Activated naive CD4-positive, alpha-beta T cell treated with Interleukin-2 at 50 U/mL for 16 hours (primary cell): ENCODE results near the gene DNAH10.
"Not testable (repeated sequence)": the region's sequence is repeated elsewhere in the genome, so short reads cannot be mapped to it uniquely, and the experiment has no call there.

Experiments used
- DNase-seq: peaks from one replicate; pipeline ENCODE4 v3.0.0-alpha.2; 2020

The DNAH10 gene

DNA sequence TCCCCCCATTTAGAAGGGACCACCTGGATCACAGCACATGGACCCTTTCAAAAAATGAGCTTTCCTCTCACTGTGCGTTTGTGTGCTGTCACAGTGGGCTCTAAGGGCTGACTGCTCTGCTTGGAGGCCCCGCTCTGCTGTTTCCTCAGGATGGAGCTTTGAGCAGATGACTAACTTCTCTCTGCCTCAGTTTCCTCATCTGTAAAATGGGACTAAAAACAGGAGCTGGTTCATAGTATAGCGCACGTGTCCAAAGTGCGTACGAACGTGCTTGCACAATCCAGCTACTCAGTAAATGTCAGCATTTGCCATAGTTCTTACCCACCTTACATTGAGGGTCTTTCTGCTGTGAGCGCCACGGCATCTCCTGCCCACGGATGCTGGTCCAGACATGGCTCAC is 12.7 kb upstream of the DNAH10 start:
- DNase-seq = no peak

DNA sequence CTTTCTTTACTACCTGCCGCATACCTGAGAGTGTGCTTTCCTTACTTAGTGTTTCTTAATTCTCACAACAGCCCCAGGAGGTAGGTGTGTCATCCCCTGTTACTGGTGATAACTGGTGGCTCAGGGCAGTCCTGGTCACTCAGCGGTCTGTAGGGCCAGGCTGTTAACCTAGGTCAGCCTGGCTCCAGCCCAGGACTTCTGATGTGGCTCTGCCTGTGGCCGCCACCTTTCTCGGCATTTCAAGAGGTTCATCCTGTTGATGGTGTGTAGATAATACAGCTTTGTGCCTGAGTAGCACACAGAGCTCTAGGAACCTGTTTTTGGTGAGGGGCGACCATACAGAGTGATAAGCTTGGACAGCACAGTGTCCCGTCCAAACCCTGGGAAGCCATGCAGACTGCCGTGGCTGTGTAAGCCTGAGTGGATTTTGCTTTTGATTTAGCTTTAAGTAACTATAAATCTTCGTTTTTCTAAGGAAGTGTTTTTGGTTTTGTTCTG is 11.9 kb upstream of the DNAH10 start:
- DNase-seq = no peak

DNA sequence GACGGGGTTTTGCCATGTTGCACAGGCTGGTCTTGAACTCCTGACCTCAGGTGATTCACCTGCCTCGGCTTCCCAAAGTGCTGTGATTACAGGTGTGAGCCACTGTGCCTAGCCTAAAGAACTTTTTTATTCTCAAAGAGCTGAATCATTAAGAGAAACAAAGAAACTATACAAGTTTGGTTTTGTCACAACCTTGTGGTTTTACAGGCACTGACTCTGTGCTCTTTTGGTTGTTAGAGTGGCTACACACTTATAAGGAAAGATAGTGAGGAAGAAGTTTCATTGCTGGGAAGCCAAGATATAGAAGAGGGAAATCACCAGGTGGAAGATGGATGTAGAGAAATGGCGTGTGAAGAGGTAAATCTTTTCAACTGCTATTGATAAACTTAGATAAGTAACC is 10.1 kb upstream of the DNAH10 start:
- DNase-seq = no peak

DNA sequence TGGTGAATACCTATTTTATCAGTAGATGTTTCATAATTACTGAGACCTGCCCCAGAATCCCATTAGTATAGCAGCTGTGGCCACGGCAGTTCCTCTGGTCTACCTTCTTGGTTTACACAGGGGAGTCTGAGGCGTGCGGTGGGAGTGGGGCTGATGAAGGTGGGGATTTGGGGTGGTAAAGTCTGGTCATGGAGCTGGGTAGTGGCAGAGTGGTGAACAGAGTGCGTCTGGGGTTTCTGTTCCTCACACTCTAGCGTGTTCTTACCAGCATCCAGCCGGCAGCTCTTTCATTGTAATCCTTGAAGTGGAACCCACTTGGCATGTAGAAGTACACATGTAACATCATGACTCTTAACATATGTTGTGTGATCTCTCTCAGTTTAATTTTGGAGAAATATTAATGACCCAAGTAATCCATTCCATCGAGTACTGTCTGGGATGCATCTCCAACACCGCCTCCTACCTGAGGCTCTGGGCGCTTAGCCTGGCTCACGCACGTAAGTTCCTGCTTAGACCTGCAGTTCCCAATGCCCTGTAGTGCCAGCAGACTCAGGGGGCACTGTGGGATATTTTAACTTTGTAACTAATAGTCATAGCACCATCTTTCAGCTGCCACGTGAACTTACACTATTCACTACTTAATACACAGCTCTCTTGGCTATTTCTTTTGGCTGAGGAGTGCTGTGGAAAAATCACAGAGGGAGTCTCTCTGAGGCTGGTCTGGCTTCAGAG is 7.9 kb upstream of the DNAH10 start:
- no peak for DNase-seq

DNA sequence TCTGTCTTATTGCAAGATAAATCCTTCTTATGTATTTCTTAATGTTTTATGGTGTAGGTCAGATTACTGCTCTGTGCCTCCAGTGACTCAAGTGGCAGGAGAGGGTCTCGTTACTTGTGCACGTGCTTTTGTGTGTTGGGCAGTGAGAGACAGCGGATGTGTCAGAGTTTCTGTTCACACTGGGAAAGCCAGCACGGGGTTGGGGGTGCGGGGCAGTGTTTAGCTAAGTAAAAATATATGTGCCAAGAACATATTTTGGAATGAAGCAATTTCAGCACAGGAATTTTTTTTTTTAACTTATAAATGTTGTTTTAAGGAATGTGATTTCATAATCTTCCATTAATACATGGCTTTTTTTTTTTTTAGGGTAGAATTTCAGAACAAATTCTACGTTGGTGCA is 4.5 kb upstream of the DNAH10 start:
- DNase-seq = no peak

DNA sequence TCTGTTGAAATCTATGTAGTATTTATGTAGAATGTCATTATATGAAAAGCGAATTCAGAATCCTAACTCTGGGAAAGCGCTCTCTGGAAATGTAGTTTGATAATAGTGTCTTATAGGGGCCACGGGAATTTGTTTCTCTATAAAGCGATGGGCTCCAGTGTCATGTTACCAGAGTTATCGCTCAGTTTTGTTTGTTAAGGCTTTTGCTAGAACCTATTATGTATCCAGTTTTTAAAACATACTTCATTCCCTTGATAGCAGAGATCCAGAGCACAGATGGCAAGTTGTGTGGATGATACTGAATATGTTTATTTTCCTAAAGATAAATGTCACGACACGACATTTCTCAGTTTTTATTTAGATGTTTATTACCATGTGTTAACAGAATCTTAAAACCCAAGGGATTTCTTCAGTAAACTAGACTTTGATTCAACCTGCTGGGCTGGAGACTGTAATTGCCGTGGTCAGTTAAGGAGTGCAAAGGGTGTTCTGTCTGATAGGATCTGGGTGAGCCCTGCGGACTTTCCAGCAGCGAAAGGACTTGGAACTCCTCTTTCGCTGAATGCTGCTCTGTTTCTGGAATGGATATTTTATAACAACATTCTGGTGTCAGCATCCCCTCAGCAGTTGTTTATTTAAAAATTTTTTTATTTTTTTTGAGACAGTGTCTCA is 1.7 kb upstream of the DNAH10 start:
- DNase-seq = no peak

DNA sequence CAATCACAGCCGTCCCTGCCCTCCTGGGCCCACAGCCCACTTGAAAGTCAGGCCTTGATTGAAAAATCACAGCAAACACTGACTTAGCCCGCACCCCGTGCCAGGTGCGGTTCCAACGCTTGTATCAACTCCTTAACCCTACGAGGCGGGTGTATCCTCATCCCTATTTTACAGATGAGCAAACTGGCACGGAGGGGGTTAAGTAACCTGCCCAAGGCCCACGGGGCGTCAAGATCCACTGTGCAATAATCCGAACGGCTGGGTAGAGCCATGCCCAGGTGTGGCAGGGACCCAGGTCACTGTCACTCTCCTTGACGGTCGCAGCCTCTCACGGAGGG is 583 bp downstream of the DNAH10 start:
- no peak for DNase-seq

DNA sequence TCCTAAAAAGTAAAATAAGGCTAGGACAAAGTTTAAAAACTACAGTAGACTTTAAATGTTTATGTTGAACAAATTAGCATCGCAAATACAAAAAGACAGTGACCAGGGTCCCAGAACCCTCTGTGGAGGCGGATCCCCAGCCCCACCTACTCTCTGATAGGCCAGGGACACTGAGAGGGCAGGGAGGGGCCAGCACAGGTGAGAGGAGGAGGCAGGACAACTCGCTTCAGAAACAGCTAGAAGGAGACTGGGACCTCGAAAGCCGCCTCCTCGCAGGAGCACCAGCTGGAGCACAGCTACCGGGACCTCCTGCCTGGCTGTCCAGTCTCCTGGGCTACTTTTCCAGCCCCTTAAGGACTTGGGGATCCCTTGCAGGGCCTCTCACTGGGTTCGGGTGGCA is 992 bp downstream of the DNAH10 start:
- no peak for DNase-seq

DNA sequence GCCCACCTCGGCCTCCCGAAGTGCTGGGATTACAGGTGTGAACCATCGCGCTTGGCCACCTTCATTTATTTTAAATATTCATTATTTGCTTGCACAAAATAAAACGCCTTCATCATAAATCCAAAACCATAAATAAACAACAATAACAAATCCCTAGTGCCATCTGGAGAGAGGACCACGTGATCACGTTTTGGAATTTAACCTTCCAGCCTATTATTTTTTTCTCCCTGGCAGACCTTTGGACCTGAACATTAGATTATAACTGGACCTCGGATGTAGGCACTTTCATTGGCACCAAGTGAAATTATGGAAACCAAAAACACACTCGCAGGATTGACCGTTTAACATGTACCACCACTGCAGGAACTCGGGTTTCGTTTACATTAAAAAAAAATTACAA is 2.0 kb downstream of the DNAH10 start:
- DNase-seq = no peak

DNA sequence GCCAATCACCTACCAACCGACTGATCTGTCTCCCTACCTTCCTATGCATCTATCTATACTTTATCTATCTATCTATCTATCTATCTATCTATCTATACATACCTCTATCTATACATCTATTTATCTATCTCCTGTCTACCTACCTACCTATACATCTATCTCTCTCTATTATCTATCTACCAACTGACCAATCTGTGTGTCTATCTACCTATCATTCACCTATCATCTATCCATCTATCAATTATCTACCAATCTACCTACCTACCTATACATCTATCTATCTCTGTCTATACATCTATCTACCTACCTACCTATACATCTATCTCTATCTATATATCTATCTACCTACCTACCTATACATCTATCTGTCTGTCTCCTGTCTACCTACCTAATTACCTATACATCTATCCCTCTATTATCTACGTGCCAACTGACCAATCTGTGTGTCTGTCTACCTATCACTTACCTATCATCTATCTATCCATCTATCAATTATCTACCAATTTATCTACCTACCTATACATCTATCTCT is 3.5 kb downstream of the DNAH10 start:
- DNase-seq = no peak

DNA sequence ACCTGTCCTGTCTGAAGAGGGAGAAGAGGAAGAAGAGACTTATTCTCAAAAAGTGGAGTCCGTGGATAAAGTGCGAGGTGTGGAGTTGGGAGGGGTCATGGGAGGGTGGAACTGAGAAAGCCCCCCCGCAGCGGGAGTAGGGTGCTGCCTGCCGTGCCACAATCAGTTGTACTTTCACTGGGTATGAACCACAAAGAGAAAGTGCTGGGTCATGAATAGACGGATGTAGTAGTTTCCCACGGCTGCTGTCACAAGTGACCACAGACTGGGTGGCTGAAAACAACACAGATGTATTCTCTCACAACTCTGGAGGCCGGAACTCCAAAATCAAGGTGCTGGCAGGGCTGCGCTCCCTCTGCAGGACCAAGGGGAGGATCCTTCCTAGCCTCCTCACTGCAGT is 5.5 kb downstream of the DNAH10 start:
- DNase-seq = no peak

DNA sequence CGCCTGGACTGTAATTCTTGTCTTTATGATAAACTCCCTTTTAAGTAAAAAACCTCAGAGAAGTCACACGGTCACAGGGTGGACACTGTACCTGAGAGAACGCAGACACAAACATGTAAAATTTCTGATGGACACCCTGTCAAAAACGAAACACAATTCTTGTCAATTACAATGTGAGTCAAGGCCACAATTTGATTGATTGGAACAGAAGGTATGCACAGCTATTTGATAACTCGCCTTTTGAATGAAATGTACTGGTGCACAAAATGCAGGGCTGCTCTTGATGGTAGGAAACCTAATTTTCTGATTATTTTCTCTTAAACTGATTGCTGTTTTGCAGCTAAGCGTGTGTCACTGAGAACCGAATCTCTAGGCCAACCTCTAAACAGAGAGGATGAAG is 9.2 kb downstream of the DNAH10 start:
- DNase-seq = no peak

DNA sequence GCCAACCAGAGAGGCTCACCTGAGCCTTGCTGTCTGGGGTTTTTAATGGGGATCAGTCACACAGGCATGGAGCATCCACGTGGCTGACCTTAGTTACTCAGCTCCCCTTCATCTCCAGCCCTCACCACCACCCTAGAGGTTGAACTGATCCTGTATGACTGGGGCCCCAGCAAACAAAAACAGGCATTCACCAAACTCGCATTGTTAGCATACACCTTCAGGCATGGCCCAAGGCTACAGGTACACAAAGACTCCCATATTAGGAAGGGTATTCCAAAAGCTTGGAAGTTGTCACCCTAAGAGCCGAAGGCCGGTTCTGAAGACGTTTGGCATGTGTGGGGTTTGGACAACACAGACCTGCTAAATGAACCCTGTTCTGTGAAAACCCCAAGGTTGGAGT is 10.0 kb downstream of the DNAH10 start:
- DNase-seq = no peak

DNA sequence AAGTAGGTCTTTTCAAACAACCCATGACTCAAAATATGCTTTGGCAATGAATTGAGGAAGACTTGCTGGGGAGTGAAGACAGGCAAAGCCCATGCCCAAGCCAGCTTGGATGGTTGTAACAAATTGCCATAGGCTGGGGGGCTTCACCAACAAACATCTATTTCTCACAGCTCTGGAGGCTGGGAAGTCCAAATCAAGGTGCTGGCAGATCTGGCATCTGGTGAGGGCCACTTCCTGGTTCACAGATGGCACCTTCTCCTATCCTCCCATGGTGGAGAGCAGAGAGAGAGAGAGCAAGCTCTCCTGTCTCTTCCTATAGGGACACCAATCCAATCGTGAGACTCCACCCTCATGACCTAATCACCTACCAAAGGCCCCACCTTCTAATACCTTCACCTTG is 11.3 kb downstream of the DNAH10 start:
- no peak for DNase-seq

DNA sequence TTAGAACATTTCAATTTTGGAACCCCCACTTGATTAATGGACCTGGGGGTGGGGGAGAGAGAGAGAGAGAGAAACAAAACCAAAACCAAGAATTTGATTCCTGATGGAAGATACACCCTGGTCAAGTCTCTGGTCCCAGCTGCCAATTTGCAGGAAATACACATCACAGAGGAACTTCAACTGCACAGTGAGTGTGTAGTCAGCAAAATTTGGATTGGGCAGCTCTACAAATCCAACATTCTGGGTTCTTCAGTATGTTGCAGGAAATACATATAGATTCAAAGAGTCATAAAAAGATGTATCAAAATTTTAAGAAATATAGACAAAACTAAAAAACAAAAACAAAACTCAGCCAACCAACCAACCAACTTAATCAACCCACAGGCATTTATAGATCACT is 17.4 kb downstream of the DNAH10 start:
- DNase-seq = no peak

DNA sequence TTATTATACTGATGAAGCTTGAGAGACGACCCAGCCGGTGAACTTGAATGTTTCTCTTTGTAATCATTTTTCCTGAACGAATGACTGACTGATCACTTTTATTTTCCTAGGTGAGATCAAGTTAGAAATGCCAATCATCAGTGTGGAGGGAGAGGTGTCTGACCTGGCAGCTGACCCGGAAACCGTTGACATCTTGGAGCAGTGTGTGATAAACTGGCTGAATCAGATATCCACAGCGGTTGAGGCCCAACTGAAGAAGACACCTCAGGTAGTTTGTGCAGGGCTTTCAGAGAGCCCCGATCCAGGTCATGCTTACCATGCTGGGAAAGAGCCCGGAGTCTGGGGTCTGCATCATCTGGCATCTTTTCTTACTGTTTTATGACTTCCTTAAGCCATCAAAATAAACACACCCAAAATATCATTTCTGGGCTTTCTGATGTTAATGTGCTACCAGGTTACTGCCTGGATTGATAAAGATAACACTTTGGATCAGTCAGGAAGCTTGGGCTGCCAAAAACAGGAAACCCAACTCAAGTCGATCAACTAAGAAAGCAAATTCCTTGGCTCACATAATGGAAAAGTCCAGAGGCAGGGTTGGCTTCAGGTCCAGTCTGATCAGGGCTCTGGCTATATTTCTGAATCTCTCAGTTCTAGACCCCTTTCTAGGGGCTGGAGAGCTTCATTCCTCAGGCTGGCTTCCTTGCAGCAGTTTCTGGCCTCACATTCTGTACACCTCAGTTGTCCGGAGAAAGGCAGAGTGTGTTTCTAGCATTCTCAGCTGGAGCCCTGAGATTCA is 21.1 kb downstream of the DNAH10 start:
- no peak for DNase-seq

DNA sequence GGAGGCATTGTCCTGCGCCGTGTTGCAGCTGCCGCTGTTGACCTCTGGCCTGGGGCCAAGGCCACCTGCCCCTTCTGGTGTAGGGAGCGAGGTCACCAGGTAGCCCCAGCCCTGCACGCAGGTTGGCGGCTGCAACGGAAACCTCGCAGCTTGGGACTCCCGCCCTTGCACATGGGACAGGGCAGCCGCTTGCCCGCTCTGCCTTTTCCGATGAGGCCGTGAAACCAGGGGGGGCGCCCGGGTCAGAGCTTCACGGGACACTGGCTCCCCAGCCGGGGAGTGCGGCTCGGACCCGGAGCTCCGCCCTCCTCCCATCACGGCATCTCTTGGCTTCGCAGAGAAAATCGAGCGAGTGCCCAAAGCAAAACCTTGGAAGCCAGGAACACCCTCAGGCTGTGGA is 25.4 kb downstream of the DNAH10 start:
- DNase-seq = no peak

DNA sequence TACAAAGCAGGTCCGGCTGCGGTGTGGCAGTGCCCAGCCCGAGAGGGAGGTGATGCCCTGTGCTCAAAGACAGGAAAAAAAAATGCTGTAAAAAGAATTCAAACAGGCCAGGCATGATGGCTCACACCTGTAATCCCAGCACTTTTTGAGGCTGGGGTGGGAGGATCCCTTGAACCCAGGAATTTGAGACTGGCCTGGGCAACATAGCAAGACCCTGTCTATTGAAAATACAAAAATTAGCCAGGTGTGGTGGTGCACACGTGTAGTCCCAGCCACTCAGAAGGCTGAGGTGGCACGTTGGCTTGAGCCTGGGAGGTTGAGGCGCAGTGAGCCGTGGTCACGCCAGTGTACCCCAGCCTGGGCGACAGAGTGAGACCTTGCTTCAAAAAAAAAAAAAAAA is 26.4 kb downstream of the DNAH10 start:
- no peak for DNase-seq

DNA sequence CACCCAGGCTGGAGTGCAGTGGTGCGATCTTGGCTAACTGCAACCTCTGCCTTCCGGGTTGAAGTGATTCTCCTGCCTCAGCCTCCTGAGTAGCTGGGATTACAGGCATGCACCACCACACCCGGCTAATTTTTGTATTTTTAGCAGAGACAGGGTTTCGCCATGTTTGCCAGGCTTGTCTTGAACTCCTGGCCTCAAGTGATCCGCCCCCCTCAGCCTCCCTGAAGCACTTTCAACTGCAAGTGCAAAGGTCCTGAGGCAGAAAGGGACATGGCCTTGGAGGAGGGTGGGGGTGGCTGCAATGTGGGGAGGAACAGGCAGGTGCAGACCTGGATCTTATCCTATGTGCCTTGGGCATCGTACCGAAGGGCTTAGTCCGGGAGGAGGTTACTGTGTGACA is 27.3 kb downstream of the DNAH10 start:
- DNase-seq = not testable (repeated sequence)

DNA sequence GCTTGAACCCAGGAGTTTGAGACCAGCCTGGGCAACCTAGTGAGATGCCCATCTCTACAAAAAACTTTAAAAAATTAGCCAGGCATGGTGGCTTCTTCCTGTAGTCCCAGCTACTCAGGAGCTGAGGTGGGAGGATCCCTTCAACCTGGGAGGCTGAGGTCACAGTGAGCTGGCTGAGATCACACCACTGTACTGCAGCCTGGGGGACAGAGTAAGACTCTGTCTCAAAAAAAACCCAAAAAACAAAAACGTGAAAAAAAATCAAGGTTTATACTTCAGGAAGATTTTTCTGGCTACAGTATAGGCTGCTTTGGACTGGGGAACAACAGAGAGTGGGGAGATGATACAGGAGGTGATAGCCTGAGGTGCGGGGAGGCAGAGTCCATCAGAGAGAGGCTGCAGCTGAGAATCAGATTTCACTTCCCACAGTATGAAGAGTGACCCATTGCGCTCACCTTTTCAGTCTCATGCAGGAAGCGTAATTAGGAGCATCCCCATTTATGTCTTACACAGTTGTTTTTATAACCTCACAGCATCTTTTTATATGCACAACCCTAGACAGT is 28.9 kb downstream of the DNAH10 start:
- no peak for DNase-seq

DNA sequence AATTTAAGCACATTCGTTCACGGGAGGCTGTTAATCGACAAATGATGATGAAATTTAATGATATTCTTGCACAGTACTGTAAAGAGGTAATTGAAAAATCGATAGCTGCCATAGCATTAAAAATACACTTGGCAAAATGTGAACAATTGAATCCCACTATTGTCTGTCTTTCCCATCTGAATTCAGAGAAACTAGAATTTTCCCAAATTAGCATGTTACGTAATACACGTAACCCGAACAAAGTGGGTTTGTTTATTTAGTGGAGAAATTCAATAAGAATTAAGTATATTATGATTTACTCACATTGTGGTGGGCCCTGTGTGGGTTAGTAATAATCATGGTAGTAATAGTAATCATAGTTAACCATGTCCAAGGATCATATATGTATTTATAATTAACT is 31.9 kb downstream of the DNAH10 start:
- DNase-seq = no peak

DNA sequence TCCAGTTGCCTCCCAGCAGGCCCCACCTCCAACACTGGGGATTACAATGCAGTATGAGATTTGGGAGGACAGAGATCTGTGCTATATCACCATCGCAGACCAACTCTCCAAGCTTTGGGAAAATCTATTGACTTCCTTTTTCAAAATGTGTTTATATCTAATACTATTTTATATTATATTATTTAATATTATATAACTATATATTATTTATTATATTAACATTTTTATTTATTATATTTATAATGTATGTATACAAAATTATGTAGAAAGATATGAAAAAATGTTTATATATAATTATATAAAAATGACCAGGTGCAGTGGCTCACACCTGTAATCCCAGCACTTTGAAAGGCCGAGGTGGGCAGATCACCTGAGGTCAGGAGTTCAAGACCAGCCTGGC is 36.4 kb downstream of the DNAH10 start:
- DNase-seq = no peak

DNA sequence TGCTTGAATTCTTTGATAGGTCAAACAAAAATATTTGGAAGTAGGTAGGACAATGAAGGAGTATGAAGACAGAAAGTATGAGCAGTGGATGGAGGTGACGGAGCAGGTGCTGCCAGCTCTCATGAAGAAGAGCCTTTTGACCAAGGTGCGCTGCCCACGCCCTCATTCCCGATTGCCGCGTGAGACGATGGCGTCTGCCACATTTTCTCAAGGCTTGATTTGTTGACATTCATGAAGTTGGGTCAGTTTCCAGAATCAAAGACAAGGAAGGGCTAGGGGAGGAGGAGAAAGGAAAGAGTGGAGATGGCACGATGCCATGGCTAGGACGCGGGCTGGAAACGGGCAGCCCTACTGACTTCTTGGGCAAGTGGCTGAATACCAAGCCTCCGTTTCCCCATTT is 37.1 kb downstream of the DNAH10 start:
- DNase-seq = no peak
